ENCODE data around the gene IKZF1. TPM values are rescaled to one million over a fixed set of nuclear protein-coding genes. Genes with fewer than 3 reads are reported as not detected.

IKZF1 gene
- polyA plus RNA-seq, 2 of the 4 experiments (the other 2 are of a cell fraction) = not detected

- TF ChIP-seq MAFK (IDR thresholded peaks at IDR 0.05; ENCODE audit: partially characterized antibody) = no peak
- TF ChIP-seq ZSCAN20 (CRISPR knock-in tag; IDR thresholded peaks at IDR 0.05) = no peak
- no peak for TF ChIP-seq E2F6 (IDR thresholded peaks at IDR 0.05; ENCODE audit: borderline replicate concordance, low read depth)
- no peak for TF ChIP-seq RCOR1 (IDR thresholded peaks at IDR 0.05; ENCODE audit: low read depth, low read length)
Observed at GRCh38 chr7:50308203-50308531, 3.7 kb downstream of the IKZF1 start (continued).

- POLR2A ChIA-PET = no interaction called here
- DNase-seq (ENCODE audit: low read depth in 1 of 2, low spot score in 1 of 2) = no peak
- Histone ChIP-seq H3K9me3 (no peaks in the 10 kb centered on the region), H3K4me1 (0 out of 3 replicates have a peak, but pooled peaks cover 7% of the 10 kb centered on the region), H3K4me3 (no peak overlapping the region), H3K4me2 (no peak overlapping the region), H3K27ac (no peak overlapping the region)
- TF ChIP-seq PHF8 (IDR thresholded peaks at IDR 0.05; ENCODE audit: borderline replicate concordance, low read depth) (no peak), ZC3H11A (IDR thresholded peaks at IDR 0.05) (no peak), CTCF (IDR thresholded peaks at IDR 0.05) (no peak), EP300 (IDR thresholded peaks at IDR 0.05) (no peak), HOXB13 (CRISPR knock-in tag; IDR thresholded peaks at IDR 0.05; ENCODE audit: low read depth) (no peak), ELK1 (IDR thresholded peaks at IDR 0.05; ENCODE audit: low read depth, low read length) (no peak), ATOH8 (CRISPR knock-in tag; IDR thresholded peaks at IDR 0.05; ENCODE audit: low read depth) (no peak), ZNF302 (CRISPR knock-in tag; IDR thresholded peaks at IDR 0.05) (no peak), POLR2A (IDR thresholded peaks at IDR 0.05; ENCODE audit: low read length) (no peak), CBX2 (IDR thresholded peaks at IDR 0.05; ENCODE audit: borderline replicate concordance, low read depth) (no peak), TP53 (CRISPR knock-in tag; IDR thresholded peaks at IDR 0.05) (no peak), ZFP36 (IDR thresholded peaks at IDR 0.05; ENCODE audit: borderline replicate concordance, partially characterized antibody) (no peak), HDAC2 (IDR thresholded peaks at IDR 0.05) (no peak), RAD21 (conservative IDR thresholded peaks at IDR 0.05 in 1 of 2, IDR thresholded peaks at IDR 0.05 in 1 of 2) (no peak), FOSL2 (IDR thresholded peaks at IDR 0.05) (no peak), FOSL2 (CRISPR knock-in tag; IDR thresholded peaks at IDR 0.05) (no peak), GATA3 (IDR thresholded peaks at IDR 0.05; ENCODE audit: borderline replicate concordance) (no peak)
- no peak for ATAC-seq
- CTCF ChIA-PET = interaction anchor here (1.2 kb wide), 1 partner anchor 14 kb away, joined by 3 read pairs; no protein-coding TSS in a partner anchor
- FAIRE-seq = no peak
- 24% methylated on average over 17 of the region's 18 CpGs for WGBS (ENCODE audit: missing lambda C conversion rate)
Observed at GRCh38 chr7:50308532-50309385, 4.2 kb downstream of the IKZF1 start.

GRCh38 chr7:50309721-50310120 is 5.2 kb downstream of the IKZF1 start:
- ATAC-seq (no peak), FAIRE-seq (no peak), DNase-seq (ENCODE audit: low read depth in 1 of 2, low spot score in 1 of 2) (no peak)
- Histone ChIP-seq H3K9me3 (no peaks in the 10 kb centered on the region), H3K27ac (no peak overlapping the region), H3K4me3 (no peak overlapping the region), H3K4me1 (0 out of 3 replicates have a peak, but pooled peaks cover 3% of the 10 kb centered on the region), H3K4me2 (no peak overlapping the region)
- TF ChIP-seq ZNF302 (CRISPR knock-in tag; IDR thresholded peaks at IDR 0.05) (no peak), CBX2 (IDR thresholded peaks at IDR 0.05; ENCODE audit: borderline replicate concordance, low read depth) (no peak), GATA3 (IDR thresholded peaks at IDR 0.05; ENCODE audit: borderline replicate concordance) (no peak), MAX (IDR thresholded peaks at IDR 0.05) (no peak), HOXA7 (CRISPR knock-in tag; IDR thresholded peaks at IDR 0.05) (no peak), ZSCAN20 (CRISPR knock-in tag; IDR thresholded peaks at IDR 0.05) (no peak), POLR2AphosphoS2 (conservative IDR thresholded peaks at IDR 0.05; ENCODE audit: low read length) (no peak), CEBPB (IDR thresholded peaks at IDR 0.05) (no peak), BHLHE40 (IDR thresholded peaks at IDR 0.05; ENCODE audit: low read depth, low read length) (no peak), PHF8 (IDR thresholded peaks at IDR 0.05; ENCODE audit: borderline replicate concordance, low read depth) (no peak), CHD4 (IDR thresholded peaks at IDR 0.05; ENCODE audit: borderline replicate concordance) (no peak), HMGXB4 (CRISPR knock-in tag; IDR thresholded peaks at IDR 0.05; ENCODE audit: borderline replicate concordance) (no peak)
- 33% methylated on average over 3 of the region's 3 CpGs for whole genome bisulfite sequencing (ENCODE audit: missing lambda C conversion rate)
- ChIA-PET POLR2A (no interaction called here), CTCF (interaction anchor here (1.2 kb wide), 1 partner anchor 15 kb away, joined by 3 read pairs; no protein-coding TSS in a partner anchor)
